COR-L47 (cell line): ENCODE data around the gene SMC1A.

Experiments used
- DNase-seq: peaks from one replicate; lab custom pipeline; 2025; lab: John Stamatoyannopoulos, UW

The SMC1A gene

DNA sequence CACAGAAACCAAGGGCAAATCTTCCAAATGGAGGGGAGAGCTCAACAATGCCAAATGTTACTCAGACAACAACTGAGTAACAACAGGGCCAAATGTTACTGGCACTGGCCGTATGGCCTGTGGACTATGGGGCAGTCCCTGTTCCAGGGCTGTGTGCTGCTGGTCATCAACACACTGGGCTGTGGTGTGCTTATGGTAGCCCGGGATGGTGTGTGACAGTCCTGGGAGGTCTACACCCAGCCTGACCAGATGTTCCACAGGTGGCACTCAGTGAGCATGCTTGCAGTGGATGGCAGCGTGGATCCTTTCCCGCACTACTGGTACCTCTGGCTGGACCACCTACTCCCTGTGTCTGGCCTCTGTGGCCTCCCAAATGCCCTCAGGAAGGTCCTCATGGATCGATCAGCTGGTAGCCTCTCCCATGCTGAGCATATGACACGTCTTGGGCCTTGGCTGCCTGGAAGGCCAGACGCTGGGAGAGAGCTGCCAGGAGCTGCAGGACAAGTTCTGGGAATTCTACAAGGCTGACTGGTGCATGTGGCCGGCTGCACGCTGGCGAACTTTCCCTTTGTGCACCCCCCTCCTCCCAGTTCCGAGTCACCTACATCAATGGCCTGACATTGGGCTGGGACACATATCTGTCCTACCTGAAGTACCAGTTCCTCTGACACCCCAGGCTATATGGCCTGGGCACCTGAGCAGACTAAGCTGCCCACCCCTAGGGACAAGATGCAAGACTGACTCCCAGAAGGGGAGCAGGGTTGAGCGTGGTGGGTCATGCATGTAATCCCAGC, 81.4 kb downstream of the SMC1A start:
- DNase-seq: no peak

DNA sequence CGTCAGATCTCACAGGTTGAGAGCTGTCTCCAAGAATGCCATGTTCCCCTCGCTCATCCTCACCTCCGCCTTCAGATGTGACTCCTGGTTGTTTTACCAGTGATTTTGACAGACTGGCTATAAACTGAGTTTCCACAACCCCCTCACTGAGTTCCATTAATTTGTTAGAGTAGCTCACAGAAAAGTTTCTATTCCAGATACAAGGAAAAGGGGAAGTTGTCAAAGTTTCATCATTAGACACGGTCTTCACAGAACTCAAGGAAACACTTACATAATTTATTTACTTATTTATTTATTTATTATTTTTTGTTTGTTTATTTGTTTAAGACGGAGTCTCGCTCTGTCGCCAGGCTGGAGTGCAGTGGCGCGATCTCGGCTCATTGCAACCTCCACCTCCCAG, 85.4 kb downstream of the SMC1A start:
- no peak for DNase-seq

DNA sequence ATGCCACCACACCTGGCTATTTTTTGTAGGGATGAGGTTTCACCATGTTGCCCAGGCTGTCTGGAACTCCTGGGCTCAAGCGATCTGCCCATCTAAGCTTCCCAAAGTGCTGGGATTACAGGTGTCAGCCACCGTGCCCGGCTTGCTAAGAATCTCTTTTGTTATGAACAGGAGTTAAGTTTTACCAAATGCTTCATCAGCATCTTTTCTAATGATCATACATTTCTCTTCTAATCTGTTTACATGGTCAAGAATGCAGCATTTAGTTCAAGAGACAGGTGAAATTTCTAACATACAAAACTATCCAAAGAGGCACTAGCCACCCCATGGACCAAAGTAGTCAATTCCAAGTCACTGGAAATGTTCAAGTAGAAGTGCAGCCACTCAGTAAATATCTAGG, 88.6 kb downstream of the SMC1A start:
- DNase-seq: no peak

DNA sequence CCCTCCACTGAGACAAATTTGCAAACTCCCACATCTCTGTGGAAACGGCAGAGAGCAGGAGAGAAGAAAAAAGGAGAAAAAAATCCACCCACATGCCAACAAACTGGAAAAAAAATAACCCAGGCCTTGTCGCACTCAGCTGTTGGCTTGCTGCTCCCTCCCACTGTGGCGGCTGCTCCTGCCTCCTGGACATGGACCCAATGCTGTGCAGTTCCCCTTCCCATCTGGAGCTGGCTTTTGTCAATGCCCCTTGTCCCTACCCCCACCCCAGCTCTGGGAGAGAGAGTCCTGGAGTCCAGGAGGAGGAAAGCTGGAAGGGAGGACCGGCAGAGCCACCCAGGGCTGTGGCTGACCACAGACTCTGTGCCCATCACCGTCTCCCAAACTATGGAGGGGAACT, 90.2 kb downstream of the SMC1A start:
- no peak for DNase-seq

DNA sequence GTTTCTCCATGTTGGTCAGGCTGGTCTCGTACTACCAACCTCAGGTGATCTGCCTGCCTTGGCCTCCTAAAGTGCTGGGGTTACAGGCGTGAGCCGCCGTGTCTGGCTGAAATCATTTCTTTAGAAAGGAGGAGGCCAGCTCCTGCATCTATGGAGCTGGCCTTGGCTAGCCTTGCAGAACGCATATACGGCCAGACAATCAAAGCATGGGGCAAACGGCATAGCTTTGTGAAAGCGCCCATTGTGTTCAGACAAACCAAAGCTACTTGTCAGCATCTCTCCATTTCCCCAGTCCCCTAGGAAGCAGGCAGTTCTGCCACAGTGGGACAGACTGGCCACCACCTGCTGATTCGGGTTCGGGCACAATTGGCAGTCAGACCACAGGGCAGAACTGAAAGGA, 92.1 kb downstream of the SMC1A start:
- no peak for DNase-seq

DNA sequence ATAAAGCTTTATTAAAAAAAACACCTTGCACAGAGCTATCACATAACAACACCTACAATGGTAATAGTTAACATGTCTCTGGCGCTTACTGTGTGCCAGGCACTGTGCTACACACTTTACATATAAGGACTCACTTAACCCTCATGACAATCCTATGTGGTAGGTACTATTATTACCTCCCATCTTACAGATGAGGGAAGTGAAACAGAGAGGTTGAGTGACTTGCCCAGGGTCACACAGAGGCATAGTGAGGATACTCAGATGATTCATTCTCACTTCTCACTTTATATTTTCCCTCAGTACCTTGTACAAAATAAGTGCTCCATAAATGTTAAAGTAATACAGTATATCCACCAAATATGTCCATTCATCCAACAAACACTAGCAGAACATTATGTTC, 97.7 kb downstream of the SMC1A start:
- DNase-seq: no peak
